D721Med (cell line): ENCODE data around the gene NOX4.
A peak's percentile ranks its signal among the peaks of the same experiment; 100 is the strongest.
"Not testable (repeated sequence)": the region's sequence is repeated elsewhere in the genome, so short reads cannot be mapped to it uniquely, and the experiment has no call there.

ENCODE experiments used
- DNase-seq: peaks from one replicate; pipeline ENCODE4 v3.0.0; 2011; ENCODE audit warnings: low spot score; ENCODE audit not compliant: insufficient read length
- FAIRE-seq: peaks from 2 replicates; lab custom pipeline; 2011; peaks lifted over from hg19 to GRCh38; lab: Jason Lieb, UNC
- CTCF ChIP-seq: IDR thresholded peaks from 2 replicates; pipeline ENCODE4 v1.5.1; 2012; ENCODE audit warnings: mild to moderate bottlenecking, control low read depth; ENCODE audit not compliant: insufficient read depth; ENCODE audit errors: missing control alignments

NOX4 gene

GRCh38 chr11:89333704-89334103 lies 157.5 kb downstream of the NOX4 start:
- TF ChIP-seq CTCF: peak; percentile 29
- not testable (repeated sequence) for DNase-seq
- peak; percentile 98 for FAIRE-seq

GRCh38 chr11:89331940-89332339 lies 159.2 kb downstream of the NOX4 start:
- DNase-seq, FAIRE-seq: not testable (repeated sequence)

- TF ChIP-seq CTCF: no peak
- no peak for FAIRE-seq
Observed at GRCh38 chr11:89327885-89328284, 163.3 kb downstream of the NOX4 start.

GRCh38 chr11:89321401-89321800 lies 169.8 kb downstream of the NOX4 start:
- no peak for TF ChIP-seq CTCF
- no peak for FAIRE-seq

More at GRCh38 chr11:89327885-89328284, 163.3 kb downstream of the NOX4 start:
- DNase-seq: no peak

GRCh38 chr11:89310607-89311006 lies 180.6 kb downstream of the NOX4 start:
- FAIRE-seq: peak; percentile 25
- not testable (repeated sequence) for DNase-seq

More at GRCh38 chr11:89321401-89321800, 169.8 kb downstream of the NOX4 start:
- no peak for DNase-seq

- not testable (repeated sequence) for DNase-seq, FAIRE-seq
Observed at GRCh38 chr11:89309321-89309985, 181.7 kb downstream of the NOX4 start.

GRCh38 chr11:89308272-89308671 lies 182.9 kb downstream of the NOX4 start:
- peak; percentile 51 for FAIRE-seq
- DNase-seq: not testable (repeated sequence)

GRCh38 chr11:89303029-89303428 lies 188.1 kb downstream of the NOX4 start:
- FAIRE-seq, DNase-seq: not testable (repeated sequence)

GRCh38 chr11:89295023-89295422 lies 196.2 kb downstream of the NOX4 start:
- not testable (repeated sequence) for DNase-seq
- peak; percentile 63 for FAIRE-seq

- no peak for DNase-seq
- TF ChIP-seq CTCF: no peak
- no peak for FAIRE-seq
Observed at GRCh38 chr11:89293965-89294679, 197.1 kb downstream of the NOX4 start.

GRCh38 chr11:89288004-89288403 lies 203.2 kb downstream of the NOX4 start:
- not testable (repeated sequence) for FAIRE-seq

GRCh38 chr11:89286601-89287000 lies 204.6 kb downstream of the NOX4 start:
- FAIRE-seq: not testable (repeated sequence)

More at GRCh38 chr11:89288004-89288403, 203.2 kb downstream of the NOX4 start:
- DNase-seq: not testable (repeated sequence)

GRCh38 chr11:89281032-89281677 lies 210.0 kb downstream of the NOX4 start:
- not testable (repeated sequence) for FAIRE-seq

More at GRCh38 chr11:89286601-89287000, 204.6 kb downstream of the NOX4 start:
- not testable (repeated sequence) for DNase-seq

More at GRCh38 chr11:89281032-89281677, 210.0 kb downstream of the NOX4 start:
- DNase-seq: not testable (repeated sequence)
